ENCODE data around the gene TXNRD2. TPM values are rescaled to one million over a fixed set of nuclear protein-coding genes. Genes with fewer than 3 reads are reported as not detected.

The TXNRD2 gene
- total and polyA plus RNA-seq, 10 of the 15 experiments (the other 5 are each of a cell fraction or from before 2014, with no cell fraction given), result 1.6 to 26.0 (median 13.9) TPM

- intact Hi-C loops (cut with micrococcal nuclease; ENCODE audit: unreplicated experiment), result no loop called here
- Histone ChIP-seq H3K27ac (ENCODE audit: control insufficient read depth, insufficient read depth) (no peak overlapping the region), H3K9ac (ENCODE audit: control insufficient read depth, insufficient read depth, low read length) (no peak overlapping the region), H2AFZ (ENCODE audit: control insufficient read depth, low read depth, low read length) (no peak overlapping the region), H3K9me3 (replicated peaks; ENCODE audit: control insufficient read depth, insufficient read depth, low read length) (no peaks in the 10 kb centered on the region), H3K79me2 (ENCODE audit: control insufficient read depth, insufficient read depth, low read length) (no peaks in the 10 kb centered on the region), H3K4me1 (ENCODE audit: control insufficient read depth, insufficient read depth, low read length) (no peaks in the 10 kb centered on the region), H3K4me2 (ENCODE audit: control insufficient read depth, insufficient read depth) (no peak overlapping the region), H3K27me3 (replicated peaks in 1 of 2; ENCODE audit: control insufficient read depth in 2 of 2, insufficient read depth in 2 of 2, low read length in 1 of 2) (no peaks in the 10 kb centered on the region), H3K36me3 (ENCODE audit: control insufficient read depth in 2 of 2, insufficient read depth in 2 of 2, low read length in 1 of 2) (no peaks in the 10 kb centered on the region), H4K20me1 (ENCODE audit: control insufficient read depth, insufficient read depth) (no peaks in the 10 kb centered on the region), H3K4me3 (no peak overlapping the region)
- ChIA-PET POLR2A (interaction anchor here (0.6 kb wide), 1 partner anchor 27 kb away, joined by 3 read pairs; no protein-coding TSS in a partner anchor), SMC1A (ENCODE audit: uncharacterized antibody, unreplicated experiment) (no interaction called here), RAD21 (ENCODE audit: unreplicated experiment) (no interaction called here), CTCF (no interaction called here)
- no TSS peak for BruUV-seq (replicated peaks)
- FAIRE-seq, result no peak
- no peak for DNase-seq (ENCODE audit: low read depth, low spot score)
- no peak for ATAC-seq
- in situ Hi-C loops (cut with MboI), result no loop called here
- no peak for TF ChIP-seq NR2C2 (IDR thresholded peaks at IDR 0.05; ENCODE audit: borderline replicate concordance, control insufficient read depth, insufficient read length, low read depth)
- WGBS (ENCODE audit: insufficient coverage, insufficient replicate concordance, low lambda C conversion rate, missing lambda C conversion rate), result 76% methylated on average over 25 of the region's 27 CpGs
These were observed 68.3 kb downstream of the TXNRD2 start for GRCh38 chr22:19873138-19873959.

DNA sequence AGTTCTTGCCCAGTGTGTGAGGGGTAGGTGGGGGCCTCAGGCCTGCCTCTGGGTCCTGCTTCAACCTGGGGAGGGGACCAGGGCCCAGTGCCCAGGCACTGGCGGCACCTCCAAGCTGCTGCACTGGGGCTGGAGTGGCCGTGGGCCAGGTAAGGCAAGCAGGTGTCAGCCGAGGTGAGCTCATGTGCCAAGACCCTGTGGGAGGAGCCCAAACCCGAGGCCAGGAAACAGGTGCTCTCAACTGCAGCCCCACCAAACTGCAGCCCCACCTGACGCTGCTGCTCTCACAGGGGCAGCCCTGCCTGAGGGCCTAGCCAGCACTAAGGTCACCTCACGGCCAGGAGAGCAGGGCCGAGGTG, 68.9 kb downstream of the TXNRD2 start:
- no peaks in the 10 kb centered on the region for H4K20me1 ChIP-seq (ENCODE audit: control insufficient read depth, insufficient read depth)
- CTCF ChIA-PET, result no interaction called here
- no peak overlapping the region for H3K9ac ChIP-seq (ENCODE audit: control insufficient read depth, insufficient read depth, low read length)
- H3K4me2 ChIP-seq (ENCODE audit: control insufficient read depth, insufficient read depth), result no peak overlapping the region
- in situ Hi-C loops (cut with MboI) (no loop called here), intact Hi-C loops (cut with micrococcal nuclease; ENCODE audit: unreplicated experiment) (no loop called here)
- no peaks in the 10 kb centered on the region for H3K36me3 ChIP-seq (ENCODE audit: control insufficient read depth in 2 of 2, insufficient read depth in 2 of 2, low read length in 1 of 2)
- SMC1A ChIA-PET (ENCODE audit: uncharacterized antibody, unreplicated experiment), result no interaction called here
- H3K4me1 ChIP-seq (ENCODE audit: control insufficient read depth, insufficient read depth, low read length), result no peaks in the 10 kb centered on the region
- TF ChIP-seq, protein P1, sequence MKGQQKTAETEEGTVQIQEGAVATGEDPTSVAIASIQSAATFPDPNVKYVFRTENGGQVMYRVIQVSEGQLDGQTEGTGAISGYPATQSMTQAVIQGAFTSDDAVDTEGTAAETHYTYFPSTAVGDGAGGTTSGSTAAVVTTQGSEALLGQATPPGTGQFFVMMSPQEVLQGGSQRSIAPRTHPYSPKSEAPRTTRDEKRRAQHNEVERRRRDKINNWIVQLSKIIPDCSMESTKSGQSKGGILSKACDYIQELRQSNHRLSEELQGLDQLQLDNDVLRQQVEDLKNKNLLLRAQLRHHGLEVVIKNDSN (IDR thresholded peaks at IDR 0.05; ENCODE audit: borderline replicate concordance, extremely low read length, insufficient read depth, low read depth, low read length), result no peak
- no peak overlapping the region for H3K4me3 ChIP-seq
- H3K27me3 ChIP-seq (replicated peaks in 1 of 2; ENCODE audit: control insufficient read depth in 2 of 2, insufficient read depth in 2 of 2, low read length in 1 of 2), result no peaks in the 10 kb centered on the region
- RAD21 ChIA-PET (ENCODE audit: unreplicated experiment), result no interaction called here
- no TSS peak for BruUV-seq (replicated peaks)
- H2AFZ ChIP-seq (ENCODE audit: control insufficient read depth, low read depth, low read length), result no peak overlapping the region
- no peaks in the 10 kb centered on the region for H3K9me3 ChIP-seq (replicated peaks; ENCODE audit: control insufficient read depth, insufficient read depth, low read length)
- DNase-seq (ENCODE audit: low read depth, low spot score) (no peak), ATAC-seq (no peak), FAIRE-seq (no peak)
- no peaks in the 10 kb centered on the region for H3K79me2 ChIP-seq (ENCODE audit: control insufficient read depth, insufficient read depth, low read length)
- POLR2A ChIA-PET, result no interaction called here
- H3K27ac ChIP-seq (ENCODE audit: control insufficient read depth, insufficient read depth), result no peak overlapping the region
- WGBS (ENCODE audit: insufficient coverage, insufficient replicate concordance, low lambda C conversion rate, missing lambda C conversion rate), result 12% methylated on average over 5 of the region's 7 CpGs
